GM12878 (cell line): ENCODE results near the gene GPR31. TPM values are rescaled to one million over a fixed set of nuclear protein-coding genes. Genes with fewer than 3 reads are reported as not detected.

Source experiments
- ATAC-seq: fragments of 200-7000 bp; cut with Tn5 transposase; 3 replicates; pipeline ENCODE4 v1.9.1; 2020; ENCODE audit warnings: mild to moderate bottlenecking, moderate library complexity
- BruUV-seq: library from RNA; stranded (reverse); fragments of 400-500 nt; replicated peaks from 2 replicates; lab custom pipeline; 2021; lab: Mats Ljungman, UMichigan
- CTCF ChIA-PET: fragments of 300-600 bp; sonication (Branson Sonifier 250); formaldehyde crosslinking; extraction: SDS; loops from one replicate; lab custom pipeline; 2021; ENCODE audit warnings: inconsistent platforms; lab: Yijun Ruan, JAX
- POLR2A ChIA-PET: fragments of 350-600 bp; formaldehyde crosslinking; extraction: SDS; loops from one replicate; lab custom pipeline; 2021; ENCODE audit warnings: inconsistent platforms; lab: Charles Lee
- RAD21 ChIA-PET: fragments of 300-600 bp; sonication (Branson Sonifier 250); formaldehyde crosslinking; loops from one replicate; lab custom pipeline; 2023; ENCODE audit warnings: antibody characterized with exemption; ENCODE audit not compliant: unreplicated experiment; lab: Charles Lee
- SMC1A ChIA-PET: fragments of 300-600 bp; sonication (Branson Sonifier 250); formaldehyde crosslinking; loops from one replicate; lab custom pipeline; 2023; ENCODE audit not compliant: unreplicated experiment, uncharacterized antibody; lab: Charles Lee
- DNase-seq: peaks from one replicate; pipeline ENCODE4 v3.0.0-alpha.2; 2011; ENCODE audit warnings: low read depth, low spot score
- FAIRE-seq: peaks from 3 replicates; lab custom pipeline; 2011; peaks lifted over from hg19 to GRCh38; lab: Jason Lieb, UNC
- H2AFZ ChIP-seq: 2 replicates; pipeline ENCODE4 v1.6.0; 2011; ENCODE audit warnings: low read depth, low read length, control low read depth; ENCODE audit not compliant: control insufficient read depth
- H3K27ac ChIP-seq: 2 replicates; pipeline ENCODE4 v1.5.1; 2011; ENCODE audit warnings: control low read depth; ENCODE audit not compliant: control insufficient read depth, insufficient read depth
- H3K27me3 ChIP-seq, 2 experiments: replicated peaks in 1 of 2; 2 replicates each; pipeline versions ENCODE4 v1.6.0 to v1.6.1; 2011; ENCODE audit warnings: low read length in 1 of 2; ENCODE audit not compliant: control insufficient read depth in 2 of 2, insufficient read depth in 2 of 2
- H3K36me3 ChIP-seq, 2 experiments: 2 replicates each; pipeline ENCODE4 v1.5.1; 2011; ENCODE audit warnings: low read length in 1 of 2; ENCODE audit not compliant: control insufficient read depth in 2 of 2, insufficient read depth in 2 of 2
- H3K4me1 ChIP-seq: 2 replicates; pipeline ENCODE4 v1.6.1; 2011; ENCODE audit warnings: mild to moderate bottlenecking, low read length, moderate library complexity, mixed read lengths; ENCODE audit not compliant: control insufficient read depth, insufficient read depth
- H3K4me2 ChIP-seq: 2 replicates; pipeline ENCODE4 v1.6.0; 2011; ENCODE audit warnings: control low read depth; ENCODE audit not compliant: control insufficient read depth, insufficient read depth
- H3K4me3 ChIP-seq: fragments of 200-600 bp; sonication (generic); 2 replicates; pipeline ENCODE4 v1.5.1; 2016
- H3K79me2 ChIP-seq: 2 replicates; pipeline ENCODE4 v1.6.0; 2011; ENCODE audit warnings: low read length; ENCODE audit not compliant: control insufficient read depth, insufficient read depth
- H3K9ac ChIP-seq: 2 replicates; pipeline ENCODE4 v1.8.0; 2011; ENCODE audit warnings: low read length, control low read depth, mixed read lengths; ENCODE audit not compliant: control insufficient read depth, insufficient read depth
- H3K9me3 ChIP-seq: replicated peaks from 3 replicates; pipeline ENCODE4 v1.5.1; 2011; ENCODE audit warnings: mild to moderate bottlenecking, low read length; ENCODE audit not compliant: control insufficient read depth, insufficient read depth
- H4K20me1 ChIP-seq: 2 replicates; pipeline ENCODE4 v1.6.0; 2011; ENCODE audit not compliant: control insufficient read depth, insufficient read depth
- EGR1 ChIP-seq, 2 experiments: IDR thresholded peaks; 1 replicate in 1 of 2; 2 replicates in 1 of 2; pipeline ENCODE4 v1.6.1; 2011 to 2012; ENCODE audit warnings: low read depth in 2 of 2, low read length in 2 of 2, borderline replicate concordance in 1 of 2, mild to moderate bottlenecking in 1 of 2, moderate library complexity in 1 of 2
- PKNOX1 ChIP-seq: fragments of 450-650 bp; IDR thresholded peaks from 2 replicates; pipeline ENCODE4 v1.6.1; 2016; ENCODE audit warnings: mild to moderate bottlenecking
- POLR2A ChIP-seq: IDR thresholded peaks from 2 replicates; pipeline ENCODE4 v1.6.1; 2011; ENCODE audit warnings: low read depth, mild to moderate bottlenecking, low read length
- POU2F2 ChIP-seq: IDR thresholded peaks from 3 replicates; pipeline ENCODE4 v1.6.1; 2011; ENCODE audit warnings: low read depth, mild to moderate bottlenecking, low read length, borderline replicate concordance
- SREBF1 ChIP-seq: IDR thresholded peaks from 2 replicates; pipeline ENCODE4 v1.6.1; 2012; ENCODE audit warnings: mild to moderate bottlenecking, low read length
- SUPT20H ChIP-seq: IDR thresholded peaks from 2 replicates; pipeline ENCODE4 v1.6.1; 2011; ENCODE audit warnings: low read depth, mild to moderate bottlenecking, low read length, moderate library complexity, borderline replicate concordance; ENCODE audit not compliant: control insufficient read depth
- TARDBP ChIP-seq: IDR thresholded peaks from 2 replicates; pipeline ENCODE4 v1.6.1; 2016; ENCODE audit warnings: borderline replicate concordance
- ZBED1 ChIP-seq: IDR thresholded peaks from 2 replicates; pipeline ENCODE4 v1.6.1; 2016; ENCODE audit warnings: borderline replicate concordance
- WGBS: methylation state at CpG from one replicate; pipeline ENCODE4 v1.1.6; 2016; ENCODE audit warnings: low lambda C conversion rate; ENCODE audit not compliant: insufficient replicate concordance, insufficient coverage; ENCODE audit errors: missing lambda C conversion rate; 5-methylcytosine and 5-hydroxymethylcytosine counted together
- in situ Hi-C: fragments of 300-500 bp; cut with MboI; formaldehyde crosslinking; loops from 9 replicates; pipeline ENCODE4 v1.14.3; 2018; ENCODE audit warnings: mixed read lengths
- intact Hi-C: fragments of 100-400 bp; cut with micrococcal nuclease; formaldehyde crosslinking; loops from one replicate; pipeline ENCODE4 v1.14.2; 2022; ENCODE audit not compliant: unreplicated experiment
- polyA plus RNA-seq, 11 experiments: library from polyadenylated mRNA; depleted of rRNA in 4 of 11; unstranded in 6 of 11; stranded (reverse) in 5 of 11; fragments of >200 nt; fragmentation: Nextera tagmentation in 4 of 11; fragmentation: Illumina TruSeq in 1 of 11; extraction: Ambion mirVana in 4 of 11; extraction: Trizol in 1 of 11; gene quantifications; 1 replicate in 1 of 11; 2 replicates in 10 of 11; pipeline versions ENCODE4 v1.2.1 to v1.2.3, GENCODE V29; 2011 to 2016; ENCODE audit warnings: inconsistent platforms in 2 of 11, missing spikeins in 2 of 11, low read depth in 1 of 11
- total RNA-seq, 4 experiments: library from RNA; depleted of rRNA in 3 of 4; stranded (reverse); fragments of >200 nt in 3 of 4; fragmentation: Illumina TruSeq in 1 of 4; extraction: Trizol in 1 of 4; gene quantifications; 2 replicates each; pipeline versions ENCODE4 v1.2.1 to v1.2.3, GENCODE V29; 2013 to 2021
- TF ChIP-seq, protein P1 (sequence below): IDR thresholded peaks from 2 replicates; pipeline ENCODE4 v1.6.1; 2011; ENCODE audit warnings: borderline replicate concordance, low read depth, mild to moderate bottlenecking, moderate library complexity, mixed read lengths, low read length; ENCODE audit not compliant: insufficient read depth; ENCODE audit errors: extremely low read length

The GPR31 gene
- total and polyA plus RNA-seq, 10 of the 15 experiments (the other 5 are each of a cell fraction or from before 2014, with no cell fraction given), result not detected

GRCh38 chr6:167143041-167143440 lies 14.7 kb downstream of the GPR31 start:
- no peaks in the 10 kb centered on the region for H3K79me2 ChIP-seq
- H3K36me3 ChIP-seq, result no peaks in the 10 kb centered on the region
- H2AFZ ChIP-seq, result no peak overlapping the region
- H4K20me1 ChIP-seq, result no peaks in the 10 kb centered on the region
- DNase-seq (no peak), ATAC-seq (no peak), FAIRE-seq (no peak)
- no peak overlapping the region for H3K4me3 ChIP-seq
- H3K27ac ChIP-seq, result no peak overlapping the region
- in situ Hi-C loops, result loop anchor here (25.0 kb wide), 1 partner anchor 131 kb away; no protein-coding TSS in a partner anchor
- ChIA-PET CTCF (interaction anchor here (0.7 to 5.6 kb wide), 14 partner anchors 9 to 367 kb away, joined by 3 to 60 read pairs (median 10); partner anchors contain the start of gene CEP43), RAD21 (interaction anchor here (0.7 to 9.3 kb wide), 10 partner anchors 14 to 358 kb away, joined by 3 to 120 read pairs (median 26); partner anchors contain the start of genes CCR6 and CEP43), SMC1A (interaction anchor here (0.9 to 12.4 kb wide), 6 partner anchors 9 to 554 kb away, joined by 3 to 351 read pairs (median 35); partner anchors contain the start of genes CCR6 and CEP43), POLR2A (no interaction called here)
- peaks cover 10% of the 10 kb centered on the region for H3K4me1 ChIP-seq
- intact Hi-C loops, result loop anchor here (2.0 kb wide), 3 partner anchors 64 to 368 kb away; no protein-coding TSS in a partner anchor
- no TSS peak for BruUV-seq
- H3K27me3 ChIP-seq, result no peaks in the 10 kb centered on the region
- no peak overlapping the region for H3K9ac ChIP-seq
- WGBS, result 86% methylated on average over 9 of the region's 9 CpGs
- TF ChIP-seq ZBED1 (no peak), TARDBP (no peak), SREBF1 (no peak), SUPT20H (no peak), PKNOX1 (no peak), POU2F2 (no peak), POLR2A (no peak), EGR1 (IDR thresholded peaks at IDR 0.05; ENCODE audit: borderline replicate concordance in 1 of 2, low read depth in 2 of 2, low read length in 2 of 2) (no peak)
- TF ChIP-seq, protein P1, sequence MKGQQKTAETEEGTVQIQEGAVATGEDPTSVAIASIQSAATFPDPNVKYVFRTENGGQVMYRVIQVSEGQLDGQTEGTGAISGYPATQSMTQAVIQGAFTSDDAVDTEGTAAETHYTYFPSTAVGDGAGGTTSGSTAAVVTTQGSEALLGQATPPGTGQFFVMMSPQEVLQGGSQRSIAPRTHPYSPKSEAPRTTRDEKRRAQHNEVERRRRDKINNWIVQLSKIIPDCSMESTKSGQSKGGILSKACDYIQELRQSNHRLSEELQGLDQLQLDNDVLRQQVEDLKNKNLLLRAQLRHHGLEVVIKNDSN, result no peak
- H3K4me2 ChIP-seq, result no peak overlapping the region
- H3K9me3 ChIP-seq, result 0 out of 3 replicates have a peak, but pooled peaks cover 1% of the 10 kb centered on the region
